Calu3 (cell line): Measurements from ENCODE around the gene LRRTM4. TPM values are rescaled to one million over a fixed set of nuclear protein-coding genes. Genes with fewer than 3 reads are reported as not detected.

Experiments
- BruUV-seq: library from RNA; stranded (reverse); fragments of 400-500 nt; replicated peaks from 2 replicates; lab custom pipeline; 2021; lab: Mats Ljungman, UMichigan
- CTCF ChIA-PET: fragments of 300-600 bp; sonication (Branson Sonifier 250); formaldehyde crosslinking; loops from one replicate; lab custom pipeline; 2022; ENCODE audit warnings: antibody characterized with exemption; lab: Charles Lee
- DNase-seq: peaks from one replicate; pipeline ENCODE4 v3.0.0; 2022
- H3K27ac Mint-ChIP-seq: one replicate; pipeline ENCODE4 v1.8.0; 2022; ENCODE audit warnings: mixed read lengths; ENCODE audit not compliant: unreplicated experiment
- H3K27me3 Mint-ChIP-seq: one replicate; pipeline ENCODE4 v1.8.0; 2022; ENCODE audit warnings: mixed read lengths; ENCODE audit not compliant: unreplicated experiment
- H3K36me3 Mint-ChIP-seq: one replicate; pipeline ENCODE4 v1.8.0; 2022; ENCODE audit warnings: mild to moderate bottlenecking, moderate library complexity, mixed read lengths; ENCODE audit not compliant: insufficient read depth, unreplicated experiment
- H3K4me1 Mint-ChIP-seq: one replicate; pipeline ENCODE4 v1.8.0; 2022; ENCODE audit warnings: mild to moderate bottlenecking, low read depth, mixed read lengths; ENCODE audit not compliant: unreplicated experiment
- H3K4me3 Mint-ChIP-seq: one replicate; pipeline ENCODE4 v1.8.0; 2022; ENCODE audit warnings: mild to moderate bottlenecking, low read depth, moderate library complexity, mixed read lengths; ENCODE audit not compliant: unreplicated experiment
- H3K9me3 Mint-ChIP-seq: one replicate; pipeline ENCODE4 v1.8.0; 2022; ENCODE audit warnings: low read depth, mixed read lengths; ENCODE audit not compliant: unreplicated experiment
- intact Hi-C: fragments of 100-400 bp; cut with micrococcal nuclease; formaldehyde crosslinking; loops from one replicate; pipeline ENCODE4 v1.10.0; 2022; ENCODE audit not compliant: unreplicated experiment
- total RNA-seq: library from RNA; stranded (reverse); gene quantifications from 2 replicates; pipeline ENCODE4 v1.2.3, GENCODE V29; 2022
- TF ChIP-seq, protein P1 (sequence below): fragments of 200-600 bp; IDR thresholded peaks from one replicate; pipeline ENCODE4 v1.8.0; 2022; ENCODE audit warnings: antibody characterized with exemption; ENCODE audit not compliant: unreplicated experiment

The LRRTM4 gene
- total RNA-seq, 1 experiment from 2014 or later = not detected

DNA sequence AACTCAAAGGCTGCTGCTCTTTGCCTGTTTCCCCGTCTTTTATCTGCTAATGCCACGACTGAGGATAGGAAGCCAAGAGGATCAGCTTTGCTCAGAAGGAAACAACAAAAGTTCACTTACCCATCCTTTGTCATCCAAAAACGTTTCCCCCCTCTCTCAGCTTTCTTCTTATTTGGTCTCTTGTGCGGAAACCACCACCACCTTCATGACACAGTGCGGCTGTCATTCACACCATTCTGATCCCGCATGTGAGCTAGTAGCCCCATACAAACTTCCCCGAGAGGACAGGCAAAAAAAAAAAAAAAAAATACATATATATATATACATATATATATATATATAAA, 656 bp downstream of the LRRTM4 start:
- DNase-seq = no peak
- Mint-ChIP-seq H3K4me3 (no peak overlapping the region), H3K27me3 (no peaks in the 10 kb centered on the region), H3K4me1 (no peaks in the 10 kb centered on the region), H3K27ac (no peak overlapping the region), H3K9me3 (peaks cover 9% of the 10 kb centered on the region), H3K36me3 (no peaks in the 10 kb centered on the region)
- no TSS peak for BruUV-seq
- intact Hi-C loops = no loop called here
- TF ChIP-seq, protein P1, sequence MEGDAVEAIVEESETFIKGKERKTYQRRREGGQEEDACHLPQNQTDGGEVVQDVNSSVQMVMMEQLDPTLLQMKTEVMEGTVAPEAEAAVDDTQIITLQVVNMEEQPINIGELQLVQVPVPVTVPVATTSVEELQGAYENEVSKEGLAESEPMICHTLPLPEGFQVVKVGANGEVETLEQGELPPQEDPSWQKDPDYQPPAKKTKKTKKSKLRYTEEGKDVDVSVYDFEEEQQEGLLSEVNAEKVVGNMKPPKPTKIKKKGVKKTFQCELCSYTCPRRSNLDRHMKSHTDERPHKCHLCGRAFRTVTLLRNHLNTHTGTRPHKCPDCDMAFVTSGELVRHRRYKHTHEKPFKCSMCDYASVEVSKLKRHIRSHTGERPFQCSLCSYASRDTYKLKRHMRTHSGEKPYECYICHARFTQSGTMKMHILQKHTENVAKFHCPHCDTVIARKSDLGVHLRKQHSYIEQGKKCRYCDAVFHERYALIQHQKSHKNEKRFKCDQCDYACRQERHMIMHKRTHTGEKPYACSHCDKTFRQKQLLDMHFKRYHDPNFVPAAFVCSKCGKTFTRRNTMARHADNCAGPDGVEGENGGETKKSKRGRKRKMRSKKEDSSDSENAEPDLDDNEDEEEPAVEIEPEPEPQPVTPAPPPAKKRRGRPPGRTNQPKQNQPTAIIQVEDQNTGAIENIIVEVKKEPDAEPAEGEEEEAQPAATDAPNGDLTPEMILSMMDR = no peak
- CTCF ChIA-PET = no interaction called here

- CTCF ChIA-PET = no interaction called here
- no peak overlapping the region for H3K27ac Mint-ChIP-seq
- no TSS peak for BruUV-seq
- TF ChIP-seq, protein P1 = no peak
- DNase-seq = no peak
- H3K4me3 Mint-ChIP-seq = no peak overlapping the region
- H3K4me1 Mint-ChIP-seq = no peaks in the 10 kb centered on the region
- H3K36me3 Mint-ChIP-seq = no peaks in the 10 kb centered on the region
- no peaks in the 10 kb centered on the region for H3K27me3 Mint-ChIP-seq
- intact Hi-C loops = no loop called here
- H3K9me3 Mint-ChIP-seq = peaks cover 9% of the 10 kb centered on the region
These were observed 1.3 kb downstream of the LRRTM4 start for GRCh38 chr2:77520641-77521547.

- CTCF ChIA-PET = no interaction called here
- Mint-ChIP-seq H3K9me3 (peaks cover 9% of the 10 kb centered on the region), H3K27ac (no peak overlapping the region), H3K4me3 (no peak overlapping the region), H3K4me1 (no peaks in the 10 kb centered on the region), H3K36me3 (no peaks in the 10 kb centered on the region), H3K27me3 (no peaks in the 10 kb centered on the region)
- TF ChIP-seq, protein P1 = no peak
- no TSS peak for BruUV-seq
- intact Hi-C loops = no loop called here
- no peak for DNase-seq
These were observed 2.2 kb downstream of the LRRTM4 start for GRCh38 chr2:77519888-77520506.

GRCh38 chr2:77519164-77519887, 2.9 kb downstream of the LRRTM4 start:
- CTCF ChIA-PET = no interaction called here

More at GRCh38 chr2:77519164-77519887, 2.9 kb downstream of the LRRTM4 start:
- H3K9me3 Mint-ChIP-seq = peaks cover 9% of the 10 kb centered on the region
- TF ChIP-seq, protein P1 = no peak
- H3K27me3 Mint-ChIP-seq = no peaks in the 10 kb centered on the region
- no peak overlapping the region for H3K4me3 Mint-ChIP-seq
- intact Hi-C loops = no loop called here
- no peaks in the 10 kb centered on the region for H3K36me3 Mint-ChIP-seq
- no peaks in the 10 kb centered on the region for H3K4me1 Mint-ChIP-seq
- no TSS peak for BruUV-seq
- no peak overlapping the region for H3K27ac Mint-ChIP-seq
- DNase-seq = no peak
